Adipocyte (in vitro differentiated cells): ENCODE measurements around the gene DGLUCY.

ENCODE experiments used
- DNase-seq: peaks from one replicate; pipeline ENCODE4 v3.0.0-alpha.2; 2015; ENCODE audit warnings: low read depth
- H3K27me3 ChIP-seq: replicated peaks from 2 replicates; pipeline ENCODE4 v1.7.0; 2013; ENCODE audit warnings: mild to moderate bottlenecking, low read length, moderate library complexity; ENCODE audit not compliant: control insufficient read depth, insufficient read depth
- H3K36me3 ChIP-seq: 2 replicates; pipeline ENCODE4 v1.7.0; 2013; ENCODE audit warnings: low read length, mild to moderate bottlenecking, moderate library complexity; ENCODE audit not compliant: control insufficient read depth, insufficient read depth, severe bottlenecking
- H3K4me1 ChIP-seq: 2 replicates; pipeline ENCODE4 v1.7.0; 2013; ENCODE audit warnings: mild to moderate bottlenecking, low read length, moderate library complexity; ENCODE audit not compliant: control insufficient read depth, insufficient read depth
- H3K4me3 ChIP-seq: 2 replicates; pipeline ENCODE4 v1.7.0; 2013; ENCODE audit warnings: mild to moderate bottlenecking, low read length, moderate library complexity
- H3K9ac ChIP-seq: 2 replicates; pipeline ENCODE4 v1.7.0; 2013; ENCODE audit warnings: mild to moderate bottlenecking, low read length, moderate library complexity
- H3K9me3 ChIP-seq: 2 replicates; pipeline ENCODE4 v1.7.0; 2013; ENCODE audit warnings: mild to moderate bottlenecking, low read length, moderate library complexity; ENCODE audit not compliant: control insufficient read depth

DGLUCY gene

GRCh38 chr14:91108941-91109611, 4.8 kb upstream of the DGLUCY start:
- H3K4me3 ChIP-seq = no peak overlapping the region
- peaks cover 5% of the 10 kb centered on the region for H3K4me1 ChIP-seq
- H3K9me3 ChIP-seq = no peaks in the 10 kb centered on the region
- H3K27me3 ChIP-seq = no peaks in the 10 kb centered on the region
- H3K36me3 ChIP-seq = no peaks in the 10 kb centered on the region
- no peak overlapping the region for H3K9ac ChIP-seq
- DNase-seq = no peak

GRCh38 chr14:91111443-91111842, 2.4 kb upstream of the DGLUCY start:
- Histone ChIP-seq H3K27me3 (no peaks in the 10 kb centered on the region), H3K9me3 (no peaks in the 10 kb centered on the region), H3K36me3 (no peaks in the 10 kb centered on the region), H3K9ac (no peak overlapping the region), H3K4me1 (peaks cover 23% of the 10 kb centered on the region), H3K4me3 (no peak overlapping the region)
- no peak for DNase-seq

- peaks cover 23% of the 10 kb centered on the region for H3K4me1 ChIP-seq
- DNase-seq = no peak
- no peak overlapping the region for H3K4me3 ChIP-seq
- no peaks in the 10 kb centered on the region for H3K36me3 ChIP-seq
- H3K9me3 ChIP-seq = no peaks in the 10 kb centered on the region
- no peaks in the 10 kb centered on the region for H3K27me3 ChIP-seq
- H3K9ac ChIP-seq = no peak overlapping the region
These were observed 1.7 kb upstream of the DGLUCY start for GRCh38 chr14:91112194-91112593.

- H3K4me1 ChIP-seq = peaks cover 26% of the 10 kb centered on the region
- H3K36me3 ChIP-seq = no peaks in the 10 kb centered on the region
- DNase-seq = peak; percentile 64
- H3K4me3 ChIP-seq = peak overlapping the region; percentile 89
- H3K27me3 ChIP-seq = no peaks in the 10 kb centered on the region
- H3K9ac ChIP-seq = peak overlapping the region; percentile 91
- H3K9me3 ChIP-seq = no peaks in the 10 kb centered on the region
These were observed 499 bp downstream of the DGLUCY start for GRCh38 chr14:91114079-91115065.

GRCh38 chr14:91115986-91116770, 2.3 kb downstream of the DGLUCY start:
- peak; percentile 50 for DNase-seq
- H3K36me3 ChIP-seq = no peaks in the 10 kb centered on the region
- no peak overlapping the region for H3K9ac ChIP-seq
- H3K4me1 ChIP-seq = peaks cover 33% of the 10 kb centered on the region
- no peaks in the 10 kb centered on the region for H3K9me3 ChIP-seq
- H3K4me3 ChIP-seq = peak overlapping the region; percentile 89
- no peaks in the 10 kb centered on the region for H3K27me3 ChIP-seq

GRCh38 chr14:91116913-91117588, 3.2 kb downstream of the DGLUCY start:
- H3K36me3 ChIP-seq = peaks cover 3% of the 10 kb centered on the region

GRCh38 chr14:91117960-91118359, 4.1 kb downstream of the DGLUCY start:
- no peak overlapping the region for H3K9ac ChIP-seq
- H3K4me3 ChIP-seq = no peak overlapping the region
- peaks cover 3% of the 10 kb centered on the region for H3K36me3 ChIP-seq
- H3K4me1 ChIP-seq = peaks cover 33% of the 10 kb centered on the region
- H3K9me3 ChIP-seq = no peaks in the 10 kb centered on the region
- no peak for DNase-seq
- no peaks in the 10 kb centered on the region for H3K27me3 ChIP-seq

More at GRCh38 chr14:91116913-91117588, 3.2 kb downstream of the DGLUCY start:
- no peak overlapping the region for H3K9ac ChIP-seq
- no peaks in the 10 kb centered on the region for H3K9me3 ChIP-seq
- no peak overlapping the region for H3K4me3 ChIP-seq
- no peaks in the 10 kb centered on the region for H3K27me3 ChIP-seq
- H3K4me1 ChIP-seq = peaks cover 33% of the 10 kb centered on the region
- DNase-seq = no peak

- H3K36me3 ChIP-seq = peaks cover 3% of the 10 kb centered on the region
- H3K4me3 ChIP-seq = no peak overlapping the region
- H3K9me3 ChIP-seq = no peaks in the 10 kb centered on the region
- no peaks in the 10 kb centered on the region for H3K27me3 ChIP-seq
- peaks cover 29% of the 10 kb centered on the region for H3K4me1 ChIP-seq
- H3K9ac ChIP-seq = no peak overlapping the region
- no peak for DNase-seq
These were observed 4.7 kb downstream of the DGLUCY start for GRCh38 chr14:91118511-91119068.

- peak; percentile 32 for DNase-seq
- Histone ChIP-seq H3K9me3 (no peaks in the 10 kb centered on the region), H3K4me3 (no peak overlapping the region), H3K36me3 (peaks cover 3% of the 10 kb centered on the region), H3K27me3 (no peaks in the 10 kb centered on the region), H3K4me1 (peaks cover 27% of the 10 kb centered on the region), H3K9ac (no peak overlapping the region)
These were observed 5.9 kb downstream of the DGLUCY start for GRCh38 chr14:91119556-91120311.

GRCh38 chr14:91123201-91123600, 9.3 kb downstream of the DGLUCY start:
- Histone ChIP-seq H3K4me3 (no peak overlapping the region), H3K9me3 (peaks cover 12% of the 10 kb centered on the region), H3K27me3 (no peaks in the 10 kb centered on the region), H3K9ac (no peak overlapping the region), H3K36me3 (peaks cover 10% of the 10 kb centered on the region), H3K4me1 (peaks cover 9% of the 10 kb centered on the region)
- DNase-seq = no peak
